Hematopoietic multipotent progenitor cell treated with erythropoietin and hydrocortisone succinate and interleukin-3 and kit ligand, for 4 days (in vitro differentiated cells): ENCODE measurements around the gene CDCA7.
"Not testable (repeated sequence)": the region's sequence is repeated elsewhere in the genome, so short reads cannot be mapped to it uniquely, and the experiment has no call there.

ENCODE experiments used
- DNase-seq: peaks from one replicate; pipeline ENCODE4 v3.0.0-alpha.2; 2015

Gene CDCA7

DNA sequence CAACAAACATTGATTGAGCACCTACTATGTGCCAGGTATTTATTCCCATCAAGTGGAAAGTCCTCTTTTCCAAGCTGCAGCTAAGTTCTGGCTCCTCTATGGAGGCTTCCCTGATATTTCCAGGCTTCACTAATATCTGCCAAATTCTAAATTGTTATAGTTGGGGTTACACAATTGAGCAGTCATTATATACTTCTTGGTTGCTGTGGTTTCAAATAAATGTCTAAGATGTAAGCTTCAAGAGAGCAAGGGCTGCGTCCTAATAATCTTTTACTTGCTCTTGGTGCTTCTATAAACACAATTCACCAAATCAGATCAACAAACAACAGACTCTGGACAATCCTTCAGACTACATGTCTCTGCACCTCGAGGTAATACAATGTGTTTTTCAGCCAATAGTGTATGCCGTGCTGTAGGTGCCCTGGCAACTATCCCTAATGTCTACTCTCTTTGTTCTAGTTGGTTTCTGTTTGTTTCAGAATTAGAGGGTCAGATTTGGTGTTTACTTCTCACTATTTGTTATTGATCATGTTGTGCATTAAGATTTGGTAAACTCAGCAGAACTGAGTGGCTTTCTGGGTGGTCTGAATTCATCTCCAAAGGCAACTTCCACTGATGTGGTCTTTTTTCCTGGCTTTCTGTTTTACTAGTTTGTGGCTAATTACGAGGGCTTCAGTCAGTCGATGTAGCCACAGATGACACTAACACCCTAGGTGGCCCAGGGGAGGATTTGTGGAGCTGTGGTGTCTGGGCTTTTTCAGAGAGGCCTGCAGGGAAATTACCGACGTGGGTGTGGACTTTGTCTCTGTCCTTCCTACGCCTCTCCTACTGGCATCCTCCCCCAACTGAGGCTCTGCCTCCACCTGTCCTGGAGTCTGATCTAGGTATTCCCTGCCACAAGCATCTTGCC, 50.4 kb downstream of the CDCA7 start:
- DNase-seq = no peak

DNA sequence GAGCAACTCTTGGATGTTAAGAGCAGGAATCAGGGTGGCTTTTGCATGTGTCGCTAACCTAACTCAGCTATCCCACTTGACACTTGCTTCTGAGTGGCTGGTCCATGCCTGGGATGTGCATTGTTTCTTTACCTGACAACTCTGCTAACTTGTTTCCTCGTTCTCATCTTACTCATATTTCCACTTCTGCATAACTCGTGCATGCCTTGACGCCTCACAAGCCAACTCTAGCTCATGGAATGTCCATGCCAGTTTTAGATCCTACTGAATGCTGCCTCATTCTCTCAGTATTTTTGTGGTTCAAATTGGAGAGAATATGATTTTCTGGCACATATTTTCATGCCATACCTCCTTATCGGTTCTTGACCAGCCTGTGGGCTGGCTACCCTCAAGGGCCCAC, 52.5 kb downstream of the CDCA7 start:
- DNase-seq = no peak

DNA sequence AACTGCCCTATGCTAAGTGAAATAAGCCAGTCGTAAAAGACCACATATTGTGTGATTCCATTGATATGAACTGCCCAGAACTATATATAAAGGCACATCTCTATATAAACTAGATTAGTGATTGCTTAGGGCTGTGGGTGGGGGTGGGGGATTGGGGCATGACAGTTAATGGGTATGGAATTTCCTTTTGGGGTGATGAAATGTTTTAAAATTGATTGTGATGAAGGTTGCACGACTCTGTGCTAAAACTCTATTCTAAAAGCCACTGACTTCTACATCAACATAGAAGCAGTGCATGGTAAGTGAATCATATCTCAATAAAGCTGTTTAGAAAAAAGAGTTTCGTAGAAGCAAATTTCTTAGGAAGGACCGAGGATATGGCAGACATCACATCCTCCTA, 53.0 kb downstream of the CDCA7 start:
- no peak for DNase-seq

DNA sequence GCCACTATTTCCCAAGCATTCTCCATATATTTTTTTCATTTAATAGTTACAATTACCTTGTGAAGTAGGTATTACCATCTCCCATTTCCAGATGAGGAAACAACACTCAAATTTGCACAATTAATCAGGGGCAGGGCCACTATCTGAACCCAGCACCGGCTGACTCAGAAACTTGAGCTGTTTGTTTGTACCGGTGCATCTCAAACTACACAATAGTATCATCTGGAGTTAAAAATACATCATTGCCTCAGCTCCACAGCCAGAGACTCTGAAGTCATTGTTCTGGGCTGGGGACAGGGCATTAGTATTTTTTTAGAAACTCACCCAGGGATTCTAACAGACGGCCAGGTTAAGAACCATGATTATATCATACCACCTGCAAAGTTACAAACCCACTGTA, 55.9 kb downstream of the CDCA7 start:
- no peak for DNase-seq

DNA sequence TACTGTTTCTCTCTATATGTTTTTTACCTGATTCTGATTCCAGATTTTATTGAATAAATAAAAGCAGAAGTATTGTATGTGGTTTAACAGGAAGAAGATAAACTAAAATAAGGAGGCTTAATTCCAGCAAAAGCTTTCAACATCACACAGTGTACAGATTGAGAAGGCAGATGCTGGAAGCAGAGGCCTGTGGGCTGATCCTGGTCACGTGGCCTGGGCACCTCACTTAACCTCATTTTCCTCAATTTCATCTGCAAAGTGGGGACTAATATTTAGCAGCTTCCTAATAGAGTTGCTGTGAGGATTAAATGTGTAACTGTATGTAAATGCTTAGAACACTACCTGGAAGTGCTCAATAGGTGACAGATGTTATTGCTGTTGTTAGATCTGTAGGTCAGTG, 58.0 kb downstream of the CDCA7 start:
- no peak for DNase-seq

DNA sequence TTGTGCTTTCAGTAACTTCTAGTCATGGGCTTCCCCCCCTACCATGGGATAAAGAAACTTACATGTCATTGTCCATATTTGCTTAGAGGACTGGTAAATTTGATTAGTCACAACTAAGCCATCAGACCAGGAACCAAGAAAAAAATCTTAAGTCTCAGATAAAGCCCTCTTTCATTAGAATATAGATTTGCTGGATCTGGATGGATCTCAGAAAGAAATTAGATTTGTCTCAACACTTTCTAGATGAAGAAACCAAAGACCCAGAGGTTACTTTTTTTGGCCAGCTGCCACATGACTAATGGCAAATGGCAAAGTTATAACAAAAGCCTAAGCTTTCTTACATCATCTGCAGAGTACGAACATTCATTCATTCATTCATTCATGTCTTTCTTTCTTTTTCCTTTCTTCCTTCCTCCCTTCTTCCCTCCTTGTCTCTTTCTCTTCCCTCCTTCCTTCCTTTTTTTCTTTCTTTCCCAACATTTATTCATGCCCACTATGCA, 60.2 kb downstream of the CDCA7 start:
- DNase-seq = peak; percentile 14

DNA sequence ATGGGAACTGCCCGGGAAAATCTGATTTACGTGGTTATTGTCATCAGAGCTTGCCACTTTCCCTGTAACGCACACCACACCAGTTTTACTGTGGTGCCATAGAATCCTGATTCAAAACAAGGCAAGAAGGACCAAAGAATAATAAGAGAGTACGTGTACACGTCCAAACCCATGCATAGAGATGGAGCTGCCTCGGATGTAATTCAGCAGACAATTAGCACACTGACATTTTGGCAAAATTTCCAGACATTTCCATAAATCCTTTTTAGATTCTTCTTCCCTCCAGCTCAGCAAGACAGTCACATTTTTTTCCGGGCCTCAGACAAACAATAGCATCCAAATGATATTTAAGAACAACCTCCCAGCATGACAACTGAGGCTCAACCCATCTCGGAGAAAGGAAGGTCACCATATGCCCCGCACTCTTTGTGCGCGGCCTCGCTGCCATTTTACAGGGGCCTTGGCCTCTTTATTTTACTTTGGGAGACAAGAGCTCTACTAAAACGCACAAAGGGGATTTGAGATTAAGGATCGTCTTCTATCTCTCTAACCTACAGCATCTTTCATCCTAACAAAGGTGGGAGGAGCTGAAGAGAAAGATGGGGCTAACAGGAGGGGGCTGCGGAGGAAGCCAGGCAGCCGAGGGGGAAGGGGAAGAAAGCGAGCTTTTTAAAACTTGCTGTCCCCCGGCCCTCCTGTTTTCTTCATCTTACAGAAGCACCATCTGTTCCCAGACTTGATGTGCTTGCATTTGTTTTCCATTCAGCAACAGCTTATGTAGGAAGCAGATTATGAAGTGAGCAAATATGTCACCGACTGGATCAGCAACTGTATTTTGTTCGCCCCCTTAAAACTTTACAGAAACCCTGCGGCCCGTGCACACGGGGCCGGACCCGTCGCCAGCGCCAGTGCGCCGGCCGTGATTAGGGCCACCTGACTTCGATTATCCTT, 61.0 kb downstream of the CDCA7 start:
- DNase-seq = no peak

DNA sequence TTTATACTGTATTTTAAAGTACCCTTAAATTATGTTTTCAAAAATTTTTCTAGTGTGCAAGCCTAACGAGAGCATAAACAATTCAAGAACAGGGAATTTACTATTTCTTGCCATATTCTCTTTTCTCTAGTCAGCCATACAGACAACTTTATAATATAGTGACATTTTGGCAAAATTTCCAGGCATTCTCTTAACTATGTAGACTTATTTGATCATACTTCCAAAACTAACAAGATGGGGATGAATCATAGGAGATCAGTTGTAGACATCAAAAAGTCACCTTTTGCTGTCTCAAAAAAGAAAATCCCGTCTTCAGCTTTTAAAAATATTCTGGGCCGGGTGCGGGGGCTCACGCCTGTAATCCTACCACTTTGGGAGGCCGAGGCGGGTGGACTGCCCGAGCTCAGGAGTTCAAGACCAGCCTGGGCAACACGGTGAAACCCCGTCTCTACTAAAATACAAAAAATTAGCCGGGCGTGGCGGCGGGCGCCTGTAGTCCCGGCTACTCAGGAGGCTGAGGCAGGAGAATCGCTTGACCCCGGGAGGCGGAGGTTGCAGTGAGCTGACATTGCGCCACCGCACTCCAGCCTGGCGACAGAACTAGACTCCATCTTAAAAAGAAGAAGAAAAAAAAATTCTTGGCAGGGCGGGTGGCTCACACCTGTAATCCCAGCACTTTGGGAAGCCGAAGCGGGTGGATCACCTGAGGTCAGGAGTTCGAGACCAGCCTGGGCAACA, 61.9 kb downstream of the CDCA7 start:
- DNase-seq = not testable (repeated sequence)

DNA sequence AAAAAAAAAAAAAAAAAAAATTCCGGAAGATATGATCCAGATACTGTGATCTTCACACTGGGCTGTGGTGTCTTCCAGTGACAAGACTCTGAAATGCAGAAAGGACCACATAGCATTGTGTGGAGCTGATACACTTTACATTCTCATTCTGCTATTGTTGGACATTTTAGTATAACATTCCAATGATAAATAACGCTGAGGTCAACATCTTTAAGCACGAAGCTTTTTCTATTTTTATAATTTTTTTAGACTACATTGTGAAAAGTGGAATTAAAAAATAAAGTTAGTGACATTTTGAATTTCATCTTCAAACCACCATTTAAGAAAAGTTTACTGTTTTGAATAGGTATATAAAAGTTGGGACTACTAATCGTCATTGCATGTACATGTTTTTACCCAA, 62.7 kb downstream of the CDCA7 start:
- DNase-seq = no peak

DNA sequence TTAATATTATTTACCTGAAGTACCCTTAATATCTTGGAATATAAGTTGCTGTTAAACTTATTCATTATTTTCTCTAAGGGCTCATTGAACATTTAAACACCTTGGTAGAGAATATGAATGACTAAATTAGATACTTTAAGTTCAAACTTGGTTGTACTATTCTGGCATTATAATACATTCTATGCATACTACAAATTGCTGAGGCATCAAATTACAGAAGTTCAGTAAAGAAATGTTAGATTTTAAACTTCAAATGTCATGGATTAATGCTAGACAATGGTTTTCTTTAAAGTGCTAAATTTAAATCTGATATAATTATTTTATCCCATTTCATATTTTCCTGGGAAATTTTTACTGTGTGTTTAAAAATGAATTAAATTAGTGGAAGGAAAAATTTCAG, 63.1 kb downstream of the CDCA7 start:
- DNase-seq = no peak
